ENCODE results near the gene P2RY4.

GRCh38 chrX:70241501-70241900 lies 18.5 kb downstream of the P2RY4 start:
- no peak for TF ChIP-seq GATA2 (IDR thresholded peaks at IDR 0.05; ENCODE audit: low read depth, low read length)
- no peak for TF ChIP-seq GATA3 (IDR thresholded peaks at IDR 0.05; ENCODE audit: low read depth, low read length)

Data from SH-SY5Y (cell line).